Measurements from ENCODE around the gene CDH23.

Gene CDH23

DNA sequence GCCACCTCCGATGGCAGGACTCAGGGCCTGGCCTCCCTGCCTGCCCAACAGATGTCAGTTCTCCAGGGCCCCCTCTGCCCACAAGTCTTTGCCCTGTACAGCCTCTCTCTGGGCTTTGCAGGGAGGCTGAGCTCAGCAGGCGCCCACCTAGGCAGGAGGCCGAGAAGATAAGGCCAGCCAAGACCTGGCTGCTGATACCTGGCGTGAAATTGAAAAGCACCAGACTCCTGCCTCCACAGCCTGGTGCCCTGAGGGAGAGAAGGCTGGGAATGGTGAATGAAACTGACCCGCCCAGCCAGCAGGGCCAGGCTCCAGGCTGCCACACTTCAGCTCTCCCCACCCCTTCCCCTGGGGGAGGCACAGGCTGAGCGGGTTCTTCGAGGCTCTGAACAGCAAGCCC, 145.8 kb downstream of the CDH23 start:
- H3K4me3 ChIP-seq: no peak overlapping the region
- no peaks in the 10 kb centered on the region for H3K36me3 ChIP-seq
- intact Hi-C loops (cut with DNase I; ENCODE audit: low total_unique reads): no loop called here
- TF ChIP-seq, protein P1, sequence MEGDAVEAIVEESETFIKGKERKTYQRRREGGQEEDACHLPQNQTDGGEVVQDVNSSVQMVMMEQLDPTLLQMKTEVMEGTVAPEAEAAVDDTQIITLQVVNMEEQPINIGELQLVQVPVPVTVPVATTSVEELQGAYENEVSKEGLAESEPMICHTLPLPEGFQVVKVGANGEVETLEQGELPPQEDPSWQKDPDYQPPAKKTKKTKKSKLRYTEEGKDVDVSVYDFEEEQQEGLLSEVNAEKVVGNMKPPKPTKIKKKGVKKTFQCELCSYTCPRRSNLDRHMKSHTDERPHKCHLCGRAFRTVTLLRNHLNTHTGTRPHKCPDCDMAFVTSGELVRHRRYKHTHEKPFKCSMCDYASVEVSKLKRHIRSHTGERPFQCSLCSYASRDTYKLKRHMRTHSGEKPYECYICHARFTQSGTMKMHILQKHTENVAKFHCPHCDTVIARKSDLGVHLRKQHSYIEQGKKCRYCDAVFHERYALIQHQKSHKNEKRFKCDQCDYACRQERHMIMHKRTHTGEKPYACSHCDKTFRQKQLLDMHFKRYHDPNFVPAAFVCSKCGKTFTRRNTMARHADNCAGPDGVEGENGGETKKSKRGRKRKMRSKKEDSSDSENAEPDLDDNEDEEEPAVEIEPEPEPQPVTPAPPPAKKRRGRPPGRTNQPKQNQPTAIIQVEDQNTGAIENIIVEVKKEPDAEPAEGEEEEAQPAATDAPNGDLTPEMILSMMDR (IDR thresholded peaks at IDR 0.05): no peak
- no peak for DNase-seq
- H3K27ac ChIP-seq: no peak overlapping the region
- peaks cover 0 to 2% (median under 1%) of the 10 kb centered on the region in 4 donors for H3K4me1 ChIP-seq
- H3K9me3 ChIP-seq: no peaks in the 10 kb centered on the region
- H3K27me3 ChIP-seq: no peaks in the 10 kb centered on the region

DNA sequence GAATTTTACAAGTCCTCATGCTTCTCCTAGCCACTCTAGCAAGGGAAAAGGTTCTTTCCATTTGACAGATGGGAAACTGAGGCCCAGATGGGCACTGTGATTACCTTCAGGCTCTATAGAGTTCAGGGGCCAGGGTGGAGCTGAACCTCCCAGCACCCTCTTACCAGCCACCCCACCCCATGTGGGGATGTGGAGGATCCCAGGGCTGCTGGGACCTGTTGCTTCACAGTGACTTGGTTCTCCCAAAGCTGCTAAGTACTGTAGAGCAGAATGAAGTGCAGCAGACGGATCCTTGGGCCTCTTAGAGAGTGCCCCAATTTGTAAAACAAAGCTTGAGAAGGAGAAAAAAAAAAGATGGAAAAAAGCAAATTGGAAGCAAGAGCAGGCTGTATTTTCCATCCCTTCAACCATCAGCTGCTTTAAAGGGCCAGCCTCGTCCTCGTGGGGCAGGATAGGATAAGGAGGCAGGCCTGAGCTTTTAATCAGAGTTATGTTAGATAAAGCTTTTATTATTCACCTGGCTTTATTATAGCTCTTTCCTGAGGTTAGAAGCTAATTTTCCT, 147.0 kb downstream of the CDH23 start:
- H3K27me3 ChIP-seq: no peaks in the 10 kb centered on the region
- peaks cover 0 to 11% (median 4%) of the 10 kb centered on the region in 4 donors for H3K4me1 ChIP-seq
- no peak overlapping the region for H3K4me3 ChIP-seq
- H3K9me3 ChIP-seq: no peaks in the 10 kb centered on the region
- TF ChIP-seq, protein P1 (IDR thresholded peaks at IDR 0.05): no peak
- intact Hi-C loops (cut with DNase I; ENCODE audit: low total_unique reads): no loop called here
- H3K36me3 ChIP-seq: no peaks in the 10 kb centered on the region
- H3K27ac ChIP-seq: no peak overlapping the region
- no peak for DNase-seq

DNA sequence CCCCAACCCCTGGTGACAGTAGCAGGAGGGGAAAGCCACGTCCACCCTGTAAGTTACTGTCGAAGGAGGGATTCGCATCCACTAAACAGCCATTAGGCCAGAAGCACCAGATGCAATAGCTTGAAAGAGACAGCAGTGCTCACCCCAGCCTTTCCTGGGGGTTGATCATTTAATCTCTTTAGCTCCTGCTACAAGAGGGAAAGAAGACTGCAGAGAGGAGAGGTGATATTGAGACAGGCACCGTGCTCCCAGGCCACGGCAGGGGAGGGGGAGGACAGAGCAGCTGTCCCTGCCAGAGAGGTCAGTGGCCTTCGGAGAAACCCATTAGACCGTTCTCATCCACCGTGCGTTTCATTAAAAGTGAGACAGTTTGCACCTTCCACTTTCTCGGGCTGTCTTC, 148.3 kb downstream of the CDH23 start:
- peaks cover 0 to 11% (median 4%) of the 10 kb centered on the region in 4 donors for H3K4me1 ChIP-seq
- no peak for DNase-seq
- intact Hi-C loops (cut with DNase I; ENCODE audit: low total_unique reads): no loop called here
- H3K4me3 ChIP-seq: no peak overlapping the region
- no peak overlapping the region for H3K27ac ChIP-seq
- no peaks in the 10 kb centered on the region for H3K9me3 ChIP-seq
- H3K27me3 ChIP-seq: no peaks in the 10 kb centered on the region
- H3K36me3 ChIP-seq: no peaks in the 10 kb centered on the region
- TF ChIP-seq, protein P1 (IDR thresholded peaks at IDR 0.05): no peak

DNA sequence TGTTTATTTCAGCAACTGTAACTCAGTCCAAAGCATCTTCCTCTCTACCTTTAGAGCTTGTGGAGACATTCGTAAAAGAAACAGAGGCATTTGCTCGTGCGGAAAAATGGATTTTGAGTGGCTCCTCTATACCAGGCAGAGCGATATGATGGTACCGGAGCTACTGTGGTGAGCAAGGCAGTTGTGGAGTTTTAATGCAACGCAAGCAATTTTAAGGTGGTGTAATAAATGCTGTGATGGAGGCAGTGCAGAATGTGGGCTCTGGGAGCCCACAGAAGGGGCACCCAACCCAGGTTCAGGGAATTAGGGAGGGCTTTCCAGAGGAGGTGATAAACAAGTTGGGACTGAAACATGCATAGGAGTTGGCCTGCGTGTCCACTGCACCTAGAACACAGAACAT, 149.5 kb downstream of the CDH23 start:
- no peaks in the 10 kb centered on the region for H3K9me3 ChIP-seq

DNA sequence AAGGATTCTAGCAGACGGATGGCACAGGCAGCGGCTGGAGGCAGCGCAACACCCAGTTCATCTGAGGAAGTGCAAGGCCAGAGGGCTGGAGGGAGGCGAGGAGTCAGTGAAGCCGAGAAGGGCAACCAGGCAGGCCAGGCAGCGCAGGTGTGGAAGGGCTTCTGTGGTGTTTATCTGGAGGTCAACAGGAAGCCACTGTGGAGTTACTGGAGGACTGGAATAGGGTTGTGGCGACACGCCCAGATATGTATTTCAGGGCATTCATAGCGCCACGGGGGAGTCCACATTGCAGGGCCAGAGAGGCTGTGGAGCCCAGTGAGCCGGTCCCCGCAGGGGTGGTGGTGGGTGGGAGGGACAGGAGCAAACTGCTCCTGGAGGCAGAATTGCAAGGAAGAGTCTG, 150.6 kb downstream of the CDH23 start:
- Histone ChIP-seq H3K27ac (no peak overlapping the region), H3K4me1 (peaks cover 0 to 11% (median 4%) of the 10 kb centered on the region in 4 donors), H3K36me3 (no peaks in the 10 kb centered on the region), H3K9me3 (no peaks in the 10 kb centered on the region), H3K4me3 (no peak overlapping the region), H3K27me3 (no peaks in the 10 kb centered on the region)
- intact Hi-C loops (cut with DNase I; ENCODE audit: low total_unique reads): no loop called here
- TF ChIP-seq, protein P1 (IDR thresholded peaks at IDR 0.05): no peak
- DNase-seq: no peak

More for the DNA sequence above, 149.5 kb downstream of the CDH23 start:
- H3K27ac ChIP-seq: no peak overlapping the region
- intact Hi-C loops (cut with DNase I; ENCODE audit: low total_unique reads): no loop called here
- DNase-seq: no peak
- no peak overlapping the region for H3K4me3 ChIP-seq
- H3K36me3 ChIP-seq: no peaks in the 10 kb centered on the region
- H3K27me3 ChIP-seq: no peaks in the 10 kb centered on the region
- TF ChIP-seq, protein P1 (IDR thresholded peaks at IDR 0.05): no peak
- peaks cover 0 to 11% (median 4%) of the 10 kb centered on the region in 4 donors for H3K4me1 ChIP-seq
